ENCODE measurements around the gene PCED1B. TPM values are rescaled to one million over a fixed set of nuclear protein-coding genes. Genes with fewer than 3 reads are reported as not detected.

The PCED1B gene
- total RNA-seq, 1 donor from 2014 or later = 0.91 TPM

GRCh38 chr12:47120736-47121135, 41.3 kb downstream of the PCED1B start:
- H3K27me3 Mint-ChIP-seq = no peaks in the 10 kb centered on the region
- H3K9me3 Mint-ChIP-seq (ENCODE audit: low read depth) = peaks cover 3% of the 10 kb centered on the region
- H3K4me3 Mint-ChIP-seq (ENCODE audit: low read depth) = no peak overlapping the region
- TF ChIP-seq CTCF (IDR thresholded peaks at IDR 0.05; ENCODE audit: unreplicated experiment) = no peak
- H3K36me3 Mint-ChIP-seq (ENCODE audit: insufficient read depth) = no peaks in the 10 kb centered on the region
- DNase-seq (ENCODE audit: low spot score, unreplicated experiment) = no peak
- peaks cover 8% of the 10 kb centered on the region for H3K4me1 Mint-ChIP-seq (ENCODE audit: low read depth)
- no peak overlapping the region for H3K27ac Mint-ChIP-seq

- no peak overlapping the region for H3K27ac Mint-ChIP-seq
Measured at GRCh38 chr12:47121146-47121545, 41.7 kb downstream of the PCED1B start.

GRCh38 chr12:47122602-47123001, 43.2 kb downstream of the PCED1B start:
- H3K4me1 Mint-ChIP-seq (ENCODE audit: low read depth) = peaks cover 8% of the 10 kb centered on the region
- H3K36me3 Mint-ChIP-seq (ENCODE audit: insufficient read depth) = no peaks in the 10 kb centered on the region
- no peak for DNase-seq (ENCODE audit: low spot score, unreplicated experiment)
- no peak overlapping the region for H3K4me3 Mint-ChIP-seq (ENCODE audit: low read depth)
- TF ChIP-seq CTCF (IDR thresholded peaks at IDR 0.05; ENCODE audit: unreplicated experiment) = no peak
- peaks cover 3% of the 10 kb centered on the region for H3K9me3 Mint-ChIP-seq (ENCODE audit: low read depth)
- H3K27ac Mint-ChIP-seq = no peak overlapping the region
- no peaks in the 10 kb centered on the region for H3K27me3 Mint-ChIP-seq

More at GRCh38 chr12:47121146-47121545, 41.7 kb downstream of the PCED1B start:
- no peak for DNase-seq (ENCODE audit: low spot score, unreplicated experiment)
- Mint-ChIP-seq H3K27me3 (no peaks in the 10 kb centered on the region), H3K4me1 (ENCODE audit: low read depth) (peaks cover 8% of the 10 kb centered on the region), H3K9me3 (ENCODE audit: low read depth) (peaks cover 3% of the 10 kb centered on the region), H3K4me3 (ENCODE audit: low read depth) (no peak overlapping the region), H3K36me3 (ENCODE audit: insufficient read depth) (no peaks in the 10 kb centered on the region)
- no peak for TF ChIP-seq CTCF (IDR thresholded peaks at IDR 0.05; ENCODE audit: unreplicated experiment)

DNA sequence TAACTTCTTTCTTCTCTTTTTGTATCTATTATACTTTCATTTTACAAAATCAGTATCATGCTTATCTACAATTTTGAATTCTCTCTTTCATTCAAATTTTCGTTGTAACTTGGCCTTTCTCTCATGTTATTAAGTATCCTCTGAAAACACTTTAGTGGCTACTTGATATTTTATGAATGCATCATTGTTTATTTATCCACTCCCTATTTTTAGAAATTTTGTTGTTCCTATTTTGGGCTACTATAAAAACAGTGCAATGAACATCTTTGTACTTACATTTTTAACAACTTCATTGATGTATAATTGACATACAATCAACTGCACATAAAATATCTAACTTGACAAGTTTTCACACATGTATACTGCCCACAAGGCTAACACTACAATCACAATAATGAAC, 44.3 kb downstream of the PCED1B start:
- H3K36me3 Mint-ChIP-seq (ENCODE audit: insufficient read depth) = no peaks in the 10 kb centered on the region
- DNase-seq (ENCODE audit: low spot score, unreplicated experiment) = no peak

GRCh38 chr12:47124451-47124850, 45.0 kb downstream of the PCED1B start:
- Mint-ChIP-seq H3K4me3 (ENCODE audit: low read depth) (no peak overlapping the region), H3K36me3 (ENCODE audit: insufficient read depth) (no peaks in the 10 kb centered on the region), H3K9me3 (ENCODE audit: low read depth) (no peaks in the 10 kb centered on the region), H3K27ac (no peak overlapping the region), H3K27me3 (no peaks in the 10 kb centered on the region), H3K4me1 (ENCODE audit: low read depth) (peaks cover 15% of the 10 kb centered on the region)
- TF ChIP-seq CTCF (IDR thresholded peaks at IDR 0.05; ENCODE audit: unreplicated experiment) = no peak
- DNase-seq (ENCODE audit: low spot score, unreplicated experiment) = no peak

More for the DNA sequence above, 44.3 kb downstream of the PCED1B start:
- peaks cover 13% of the 10 kb centered on the region for H3K4me1 Mint-ChIP-seq (ENCODE audit: low read depth)
- H3K27me3 Mint-ChIP-seq = no peaks in the 10 kb centered on the region
- peaks cover 2% of the 10 kb centered on the region for H3K9me3 Mint-ChIP-seq (ENCODE audit: low read depth)
- H3K27ac Mint-ChIP-seq = no peak overlapping the region
- H3K4me3 Mint-ChIP-seq (ENCODE audit: low read depth) = no peak overlapping the region
- no peak for TF ChIP-seq CTCF (IDR thresholded peaks at IDR 0.05; ENCODE audit: unreplicated experiment)
